GM12864 (cell line): ENCODE measurements around the gene IGFBP1.
"Not testable (repeated sequence)": the region's sequence is repeated elsewhere in the genome, so short reads cannot be mapped to it uniquely, and the experiment has no call there.

Experiments used
- DNase-seq: peaks from one replicate; pipeline ENCODE4 v3.0.0-alpha.2; 2011; ENCODE audit warnings: low read depth
- H3K4me3 ChIP-seq: 2 replicates; pipeline ENCODE4 v1.5.1; 2011; ENCODE audit warnings: mild to moderate bottlenecking, low read depth, low read length, control low read depth
- CTCF ChIP-seq: IDR thresholded peaks from 2 replicates; pipeline ENCODE4 v1.5.1; 2011; ENCODE audit warnings: low read depth, mild to moderate bottlenecking, moderate library complexity, low read length, control low read depth, inconsistent platforms; ENCODE audit errors: missing control alignments

Gene IGFBP1

GRCh38 chr7:45939574-45939973 lies 51.3 kb downstream of the IGFBP1 start:
- TF ChIP-seq CTCF = no peak
- no peak overlapping the region for H3K4me3 ChIP-seq
- DNase-seq = no peak

DNA sequence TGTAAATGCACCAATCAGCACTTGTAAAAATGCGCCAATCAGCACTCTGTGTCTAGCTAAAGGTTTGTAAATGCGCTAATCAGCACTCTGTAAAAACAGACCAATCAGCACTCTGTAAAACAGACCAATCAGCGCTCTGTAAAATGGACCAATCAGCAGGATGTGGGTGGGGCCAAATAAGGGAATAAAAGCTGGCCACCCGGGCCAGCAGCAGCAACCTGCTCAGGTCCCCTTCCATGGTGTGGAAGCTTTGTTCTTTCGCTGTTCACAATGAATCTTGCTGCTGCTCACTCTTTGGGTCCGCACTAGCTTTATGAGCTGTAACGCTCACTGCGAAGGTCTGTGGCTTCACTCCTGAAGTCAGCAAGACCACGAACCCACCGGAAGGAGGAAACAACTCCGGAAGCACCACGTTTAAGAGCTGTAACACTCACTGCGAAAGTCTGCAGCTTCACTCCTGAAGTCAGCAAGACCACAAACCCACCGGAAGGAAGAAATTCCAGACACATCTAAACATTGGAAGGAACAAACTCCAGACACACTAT lies 52.0 kb downstream of the IGFBP1 start:
- not testable (repeated sequence) for H3K4me3 ChIP-seq, DNase-seq

DNA sequence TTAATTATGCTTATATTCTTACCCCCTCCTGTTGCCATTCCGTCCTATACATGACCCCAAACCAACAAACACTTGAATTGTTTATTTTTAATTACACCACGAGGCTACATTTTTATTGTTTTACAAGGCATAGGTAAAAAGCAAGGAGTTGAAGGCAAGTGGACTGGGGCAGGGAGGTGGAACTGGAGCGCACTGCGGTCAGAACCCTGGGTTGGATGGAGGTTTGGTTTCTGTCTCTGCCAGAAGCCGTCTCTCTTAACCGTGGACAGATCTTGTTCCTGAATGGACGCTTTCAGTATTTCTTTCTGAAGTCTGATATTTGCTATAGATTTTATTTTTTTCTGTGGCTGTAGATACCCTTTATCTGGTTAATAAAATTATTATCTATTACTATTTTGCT lies 52.7 kb downstream of the IGFBP1 start:
- no peak for DNase-seq
- no peak for TF ChIP-seq CTCF
- no peak overlapping the region for H3K4me3 ChIP-seq
